ENCODE results near the gene FAM149A.

FAM149A gene

DNA sequence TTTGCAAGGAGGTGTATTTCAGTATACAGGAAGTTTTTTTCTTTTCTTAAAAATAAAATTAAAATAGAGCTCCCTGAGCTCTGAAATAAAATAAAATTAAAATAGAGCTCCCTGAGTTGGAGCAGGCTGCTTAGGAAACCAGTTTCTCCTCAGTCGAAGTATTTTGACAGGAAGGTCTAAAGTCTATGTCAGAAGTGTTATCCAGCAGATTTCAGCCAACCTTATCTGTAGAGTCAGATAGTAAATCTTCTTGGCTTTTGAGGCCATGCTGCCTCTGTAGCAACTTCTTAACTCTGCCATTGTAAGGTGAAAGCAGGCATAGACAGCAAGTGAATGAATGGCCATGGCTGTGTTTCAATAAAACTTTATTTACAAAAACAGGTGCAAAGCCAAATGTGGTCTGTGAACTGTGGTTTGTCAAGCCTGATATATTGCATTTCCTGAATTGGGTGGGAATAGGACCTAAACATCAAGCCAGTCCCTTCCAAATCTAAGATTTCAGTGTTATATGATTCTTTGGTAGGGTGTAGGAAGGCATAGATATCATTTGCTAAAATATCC is 113.3 kb downstream of the FAM149A start:
- in situ Hi-C loops (cut with MboI; ENCODE audit: low sequenced_read_pairs, unreplicated experiment): no loop called here
- TF ChIP-seq, protein P1, sequence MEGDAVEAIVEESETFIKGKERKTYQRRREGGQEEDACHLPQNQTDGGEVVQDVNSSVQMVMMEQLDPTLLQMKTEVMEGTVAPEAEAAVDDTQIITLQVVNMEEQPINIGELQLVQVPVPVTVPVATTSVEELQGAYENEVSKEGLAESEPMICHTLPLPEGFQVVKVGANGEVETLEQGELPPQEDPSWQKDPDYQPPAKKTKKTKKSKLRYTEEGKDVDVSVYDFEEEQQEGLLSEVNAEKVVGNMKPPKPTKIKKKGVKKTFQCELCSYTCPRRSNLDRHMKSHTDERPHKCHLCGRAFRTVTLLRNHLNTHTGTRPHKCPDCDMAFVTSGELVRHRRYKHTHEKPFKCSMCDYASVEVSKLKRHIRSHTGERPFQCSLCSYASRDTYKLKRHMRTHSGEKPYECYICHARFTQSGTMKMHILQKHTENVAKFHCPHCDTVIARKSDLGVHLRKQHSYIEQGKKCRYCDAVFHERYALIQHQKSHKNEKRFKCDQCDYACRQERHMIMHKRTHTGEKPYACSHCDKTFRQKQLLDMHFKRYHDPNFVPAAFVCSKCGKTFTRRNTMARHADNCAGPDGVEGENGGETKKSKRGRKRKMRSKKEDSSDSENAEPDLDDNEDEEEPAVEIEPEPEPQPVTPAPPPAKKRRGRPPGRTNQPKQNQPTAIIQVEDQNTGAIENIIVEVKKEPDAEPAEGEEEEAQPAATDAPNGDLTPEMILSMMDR (IDR thresholded peaks at IDR 0.05; ENCODE audit: borderline replicate concordance, control extremely low read depth, extremely low read depth, insufficient read depth, missing control alignments): no peak
- DNase-seq (ENCODE audit: low spot score): no peak

DNA sequence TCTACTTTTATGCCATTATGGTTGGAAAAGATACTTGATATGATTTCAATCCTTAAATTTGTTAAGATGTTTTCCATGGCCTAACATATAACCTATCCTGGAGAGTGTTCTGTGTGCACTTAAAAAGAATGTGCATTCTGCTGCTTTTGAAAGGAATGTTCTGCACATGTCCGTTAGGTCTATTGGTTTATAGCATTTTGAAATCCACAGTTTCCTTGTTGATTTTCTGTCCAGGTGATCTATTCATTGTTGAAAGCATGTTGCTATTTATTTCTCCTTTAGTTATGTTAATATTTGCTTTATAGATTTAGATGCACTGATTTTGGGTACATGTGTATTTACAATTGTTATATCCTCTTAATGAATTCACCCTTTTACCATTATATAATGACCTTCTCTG is 117.1 kb downstream of the FAM149A start:
- in situ Hi-C loops (cut with MboI; ENCODE audit: low sequenced_read_pairs, unreplicated experiment): no loop called here
- DNase-seq (ENCODE audit: low spot score): no peak
- TF ChIP-seq, protein P1 (IDR thresholded peaks at IDR 0.05; ENCODE audit: borderline replicate concordance, control extremely low read depth, extremely low read depth, insufficient read depth, missing control alignments): no peak
